GM19043 (cell line): ENCODE results near the gene PEX12.
"Not testable (repeated sequence)": the region's sequence is repeated elsewhere in the genome, so short reads cannot be mapped to it uniquely, and the experiment has no call there.

Experiments used
- ATAC-seq: cut with Tn5 transposase; IDR thresholded peaks from one replicate; pipeline ENCODE4 v1.9.1; 2021; ENCODE audit warnings: low read depth; ENCODE audit not compliant: unreplicated experiment

The PEX12 gene

GRCh38 chr17:35539659-35540026 is 38.7 kb downstream of the PEX12 start:
- no peak for ATAC-seq

- no peak for ATAC-seq
Observed at GRCh38 chr17:35537601-35538141, 40.7 kb downstream of the PEX12 start, which contains the start of gene SLFN12L. Gene SLFN12L, minus strand, starts transcription at chr17:35537678. Its CDS starts 15,314 bp downstream, at chr17:35522364.

GRCh38 chr17:35536664-35537171 is 41.7 kb downstream of the PEX12 start:
- no peak for ATAC-seq

GRCh38 chr17:35535406-35535805 is 43.0 kb downstream of the PEX12 start:
- ATAC-seq = not testable (repeated sequence)

- ATAC-seq = no peak
Observed at GRCh38 chr17:35534576-35535093, 43.7 kb downstream of the PEX12 start.

- ATAC-seq = no peak
Observed at GRCh38 chr17:35531160-35531559, 47.2 kb downstream of the PEX12 start.

- no peak for ATAC-seq
Observed at GRCh38 chr17:35529866-35530265, 48.5 kb downstream of the PEX12 start.

GRCh38 chr17:35529326-35529725 is 49.0 kb downstream of the PEX12 start:
- not testable (repeated sequence) for ATAC-seq
